GM19025 (cell line): ENCODE measurements around the gene CDPF1.
A peak's percentile ranks its signal among the peaks of the same experiment; 100 is the strongest.
"Not testable (repeated sequence)": the region's sequence is repeated elsewhere in the genome, so short reads cannot be mapped to it uniquely, and the experiment has no call there.

ENCODE experiments used
- ATAC-seq: cut with Tn5 transposase; IDR thresholded peaks from one replicate; pipeline ENCODE4 v1.9.1; 2021; ENCODE audit warnings: mild to moderate bottlenecking, low read depth, moderate library complexity; ENCODE audit not compliant: unreplicated experiment

CDPF1 gene

GRCh38 chr22:46286006-46286405 is 35.9 kb upstream of the CDPF1 start:
- no peak for ATAC-seq

- no peak for ATAC-seq
Measured at GRCh38 chr22:46281866-46282678, 32.0 kb upstream of the CDPF1 start.

DNA sequence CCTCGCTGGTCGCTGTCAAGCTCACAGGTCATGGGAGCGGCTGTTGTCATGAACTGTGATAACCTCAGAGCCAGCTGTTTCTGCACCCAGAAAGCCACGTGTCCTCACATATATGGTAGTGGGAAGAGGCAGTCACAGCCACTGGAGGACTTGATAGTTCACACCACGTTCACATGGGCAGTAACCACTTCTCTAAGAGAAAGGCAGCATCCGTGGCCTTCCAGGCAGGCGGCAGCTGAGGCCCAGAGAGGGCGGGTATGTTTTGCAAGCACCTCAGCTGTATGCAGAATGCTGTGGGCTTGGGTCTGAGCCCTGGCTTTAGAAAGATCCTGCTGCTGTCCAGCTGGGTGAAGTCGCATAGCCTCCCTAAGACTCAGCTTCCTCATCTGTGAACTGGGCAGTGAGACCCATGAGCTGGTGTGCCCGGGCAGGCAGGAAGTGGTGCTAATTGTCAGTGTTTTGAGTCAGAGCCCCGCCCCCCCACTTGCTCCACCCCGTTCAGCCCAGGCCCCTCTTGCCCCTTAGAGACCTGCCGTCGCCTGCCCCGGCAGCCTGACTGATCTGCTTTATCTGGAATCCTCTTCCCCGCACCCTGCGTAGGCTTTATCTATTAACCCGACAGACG is 31.0 kb upstream of the CDPF1 start:
- ATAC-seq, result no peak

DNA sequence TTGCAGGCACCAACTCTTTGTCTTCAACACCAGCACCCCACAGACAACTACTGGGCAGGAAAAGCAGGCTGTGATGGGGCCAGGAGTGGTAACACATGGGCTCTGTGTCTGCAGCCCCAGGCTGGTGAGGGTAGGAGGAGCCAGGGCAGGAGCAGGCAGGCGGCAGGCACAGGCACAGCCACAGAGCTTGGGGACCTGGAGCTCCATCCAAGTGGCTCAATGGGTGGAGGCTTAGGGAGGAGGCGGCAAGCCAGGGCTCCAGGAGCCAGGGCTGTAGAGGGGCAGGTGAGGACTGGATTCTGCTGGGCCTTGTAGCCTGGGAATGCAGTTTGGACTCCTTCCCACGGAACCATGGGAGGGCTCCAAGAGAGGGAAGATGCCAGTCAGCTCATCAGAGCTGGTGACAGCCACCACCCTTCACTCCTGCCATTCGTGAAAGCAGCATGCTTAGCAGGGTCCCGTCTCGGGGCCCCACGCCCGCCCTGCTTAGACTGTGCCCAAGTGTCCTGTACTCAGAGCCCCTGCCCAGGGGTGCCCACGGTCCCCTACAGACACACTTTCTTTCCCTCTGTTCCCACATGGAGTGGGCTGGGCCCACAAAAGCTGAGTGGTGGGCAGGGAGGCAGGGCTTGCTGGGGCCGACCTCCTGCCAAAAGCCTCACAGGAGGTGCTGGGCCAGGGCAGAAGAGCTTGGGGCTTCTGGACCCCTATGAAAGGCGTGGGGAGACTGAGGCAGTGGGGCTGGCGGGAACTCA is 30.1 kb upstream of the CDPF1 start:
- ATAC-seq, result no peak

DNA sequence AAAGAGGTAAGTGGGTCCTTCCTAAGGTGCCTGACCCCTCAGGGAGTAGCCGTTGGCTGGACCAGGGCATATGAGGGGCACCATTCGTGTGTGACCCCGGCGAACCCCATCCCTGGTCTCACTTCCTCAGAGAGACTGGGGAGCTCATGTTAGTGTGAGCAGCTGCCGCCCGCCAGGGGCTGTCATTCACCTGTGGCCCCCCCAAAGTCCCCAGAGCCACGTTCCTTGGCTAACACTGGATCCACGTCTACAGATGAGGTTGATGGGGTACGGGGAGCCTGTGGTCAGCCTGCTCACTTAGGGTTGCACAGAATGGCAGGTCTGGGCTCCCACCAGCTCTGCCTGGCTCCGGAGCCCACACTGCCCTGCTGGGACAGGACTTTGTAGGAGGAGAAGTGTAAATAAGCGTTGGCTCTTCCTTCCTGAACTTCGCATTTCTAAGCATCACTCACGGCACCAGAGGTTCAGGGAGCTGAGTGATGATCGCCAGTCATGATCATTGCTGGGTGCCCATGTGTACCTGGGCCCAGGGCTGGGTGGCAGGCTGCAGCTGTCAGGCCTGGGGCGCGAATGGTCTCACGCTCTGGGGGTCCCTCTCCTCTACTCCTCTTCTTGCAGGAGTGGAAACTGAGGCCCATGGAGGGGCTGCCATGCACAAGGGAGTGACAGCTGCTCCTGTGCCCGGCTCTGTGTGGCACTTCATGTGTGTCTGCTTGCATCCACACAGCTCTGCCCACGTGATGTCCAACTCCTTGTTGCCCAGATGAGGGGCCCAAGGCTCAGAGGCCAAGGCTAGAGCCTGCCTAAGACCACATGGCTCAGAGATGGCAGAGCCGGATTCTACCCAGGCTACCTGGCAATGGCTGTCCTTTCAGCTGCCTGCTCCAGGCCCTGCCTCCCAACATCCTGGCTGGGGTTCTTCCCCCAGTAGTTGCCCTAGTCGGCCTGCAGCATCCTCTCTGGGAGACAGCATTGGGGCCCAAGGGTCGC is 28.9 kb upstream of the CDPF1 start:
- no peak for ATAC-seq

- ATAC-seq, result no peak
Measured at GRCh38 chr22:46276563-46276962, 26.5 kb upstream of the CDPF1 start.

DNA sequence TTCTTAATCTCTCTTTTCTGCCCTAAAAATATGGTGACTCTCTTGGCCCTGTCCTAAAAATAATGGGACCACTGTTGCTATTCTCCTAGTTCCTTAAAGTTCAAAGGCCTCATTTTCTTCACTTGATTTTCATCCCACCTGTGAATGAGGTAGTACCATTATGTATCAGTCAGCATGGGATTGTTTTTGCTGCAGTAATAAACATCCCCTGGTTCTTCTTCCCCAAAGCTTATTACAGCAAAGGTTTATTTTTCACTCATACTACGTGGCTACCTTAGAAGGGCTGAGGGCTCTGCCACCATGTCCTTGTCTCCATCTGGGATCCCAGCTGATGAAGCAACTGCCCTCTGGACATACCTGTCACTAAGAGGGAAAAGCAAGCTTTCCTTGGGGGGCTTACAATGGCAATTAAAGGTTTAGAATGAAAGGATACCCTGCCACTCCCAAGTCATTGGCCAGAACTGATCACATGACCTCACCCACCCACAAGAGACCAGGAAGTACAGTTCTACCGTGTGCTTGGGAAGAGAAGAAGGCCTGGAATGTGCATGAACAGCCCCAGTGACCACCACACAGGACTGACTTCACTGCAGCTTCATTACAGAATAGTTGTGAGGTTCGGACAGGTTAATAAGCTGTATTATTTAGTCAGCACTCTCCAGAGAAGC is 25.5 kb upstream of the CDPF1 start:
- ATAC-seq, result no peak

- ATAC-seq, result no peak
Measured at GRCh38 chr22:46274381-46274780, 24.3 kb upstream of the CDPF1 start.

- no peak for ATAC-seq
Measured at GRCh38 chr22:46273432-46274148, 23.5 kb upstream of the CDPF1 start.

DNA sequence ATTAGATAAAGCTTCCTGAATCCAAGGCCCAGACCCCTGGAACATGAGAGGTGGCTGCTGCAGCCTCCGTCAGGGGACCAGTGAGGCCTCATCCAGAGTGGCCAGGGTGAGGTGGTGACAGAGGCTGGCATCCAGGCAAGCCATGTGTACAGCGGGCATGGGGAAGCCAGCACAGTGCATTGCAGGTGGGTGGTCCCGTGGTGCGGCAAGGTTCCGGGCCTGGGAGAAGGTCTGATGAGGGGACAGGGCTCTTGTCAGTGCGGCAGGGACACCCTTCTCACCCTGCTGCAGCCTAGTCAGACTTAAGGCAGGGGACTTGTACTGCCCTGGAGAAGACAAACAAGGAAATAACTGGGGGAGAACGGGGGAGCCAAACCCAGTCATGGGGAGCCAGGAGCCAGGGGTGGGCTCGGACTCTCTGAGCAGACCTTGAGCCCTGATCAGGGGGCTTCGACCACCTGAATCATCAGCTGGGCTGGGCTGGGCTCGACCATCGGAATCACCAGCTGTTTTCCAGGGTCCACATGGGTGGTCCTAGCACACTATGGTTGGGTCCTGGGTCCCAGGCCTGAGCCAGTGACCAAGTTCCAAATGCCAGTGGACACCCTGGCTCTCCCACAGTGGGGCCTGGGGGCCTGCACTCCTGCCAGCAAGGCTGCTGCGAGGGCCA is 22.8 kb upstream of the CDPF1 start:
- no peak for ATAC-seq

DNA sequence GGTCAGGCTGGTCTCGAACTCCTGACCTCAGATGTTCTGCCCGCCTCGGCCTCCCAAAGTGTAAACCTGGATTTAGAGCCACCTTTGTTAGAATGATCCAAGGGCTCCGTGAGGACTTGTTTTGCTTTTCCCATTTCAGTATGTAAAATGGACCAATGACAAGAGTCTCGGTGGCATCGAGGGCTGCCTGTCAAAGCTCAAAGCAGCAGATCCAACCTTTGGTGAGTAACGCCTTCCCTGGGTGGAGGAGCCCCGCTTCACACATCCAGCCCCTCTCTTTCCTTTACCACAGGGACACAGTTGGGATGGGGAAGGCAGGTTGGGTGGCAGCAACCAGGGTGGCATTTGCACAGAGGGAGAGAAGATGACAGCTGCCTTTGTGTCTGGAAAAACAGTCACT is 22.1 kb upstream of the CDPF1 start:
- no peak for ATAC-seq

GRCh38 chr22:46269564-46269963 is 19.5 kb upstream of the CDPF1 start:
- no peak for ATAC-seq

DNA sequence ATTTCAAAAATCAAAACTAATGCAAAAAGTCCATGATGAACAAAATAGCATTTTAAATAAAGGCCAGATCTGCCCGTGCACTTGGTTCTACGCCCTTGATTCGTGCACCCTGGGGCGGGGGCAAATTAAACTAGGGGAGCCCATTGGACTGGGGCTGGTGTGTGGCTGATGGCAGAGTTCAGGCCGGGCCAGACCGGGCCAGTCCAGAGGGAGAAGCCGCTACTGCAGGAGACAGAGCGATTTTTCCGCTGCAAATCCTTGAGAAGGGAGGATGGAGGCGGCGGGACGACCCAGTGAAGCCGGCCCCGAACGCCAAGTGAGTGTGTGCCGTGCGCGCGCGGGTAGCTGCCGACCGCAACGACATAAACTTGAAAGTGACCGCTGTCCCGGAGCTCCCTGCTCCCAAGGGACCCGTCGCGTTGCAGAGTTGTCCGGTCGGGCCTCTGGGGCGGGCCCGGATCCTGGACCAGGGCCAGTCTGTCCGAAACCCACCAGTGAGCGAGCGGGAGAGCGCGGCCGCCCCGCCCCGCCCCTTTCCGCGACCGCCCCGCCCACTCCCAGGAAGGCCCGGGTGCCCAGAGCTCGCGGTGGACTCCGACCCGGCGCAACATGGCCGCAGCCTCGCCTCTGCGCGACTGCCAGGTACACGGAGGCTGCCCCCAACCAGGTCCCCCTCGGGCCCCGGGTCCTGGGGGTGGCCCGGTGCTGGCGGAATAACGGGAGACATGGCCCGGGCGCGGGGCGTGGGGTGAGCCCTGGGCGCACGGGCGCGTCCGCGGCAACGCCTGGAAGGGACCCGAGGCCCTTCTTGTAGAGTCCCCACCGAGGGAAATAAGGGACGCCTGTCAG is 17.6 kb upstream of the CDPF1 start, which contains the start of gene TTC38:
Gene TTC38, plus strand, starts transcription at position 578 of the 849 bp plus-strand sequence. Its CDS starts 32 bp downstream, at position 610.
- peak; percentile 85 for ATAC-seq

DNA sequence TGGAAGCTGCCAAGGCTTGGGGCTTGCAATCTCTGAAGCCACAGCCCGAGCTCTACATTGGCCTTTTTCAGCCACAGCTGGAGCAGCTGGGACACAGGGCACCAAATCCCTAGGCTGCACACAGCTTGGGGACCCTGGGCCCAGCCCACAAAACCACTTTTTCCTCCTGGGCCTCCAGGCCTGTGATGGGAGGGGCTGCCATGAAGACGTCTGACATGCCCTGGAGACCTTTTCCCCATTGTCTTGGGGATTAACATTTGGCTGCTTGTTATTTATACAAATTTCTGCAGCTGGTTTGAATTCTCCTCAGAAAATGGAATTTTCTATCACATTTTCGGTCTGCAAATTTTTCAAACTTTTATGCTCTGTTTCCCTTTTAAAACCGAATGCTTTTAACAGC is 15.5 kb upstream of the CDPF1 start:
- ATAC-seq, result not testable (repeated sequence)

- not testable (repeated sequence) for ATAC-seq
Measured at GRCh38 chr22:46264520-46264919, 14.4 kb upstream of the CDPF1 start.

DNA sequence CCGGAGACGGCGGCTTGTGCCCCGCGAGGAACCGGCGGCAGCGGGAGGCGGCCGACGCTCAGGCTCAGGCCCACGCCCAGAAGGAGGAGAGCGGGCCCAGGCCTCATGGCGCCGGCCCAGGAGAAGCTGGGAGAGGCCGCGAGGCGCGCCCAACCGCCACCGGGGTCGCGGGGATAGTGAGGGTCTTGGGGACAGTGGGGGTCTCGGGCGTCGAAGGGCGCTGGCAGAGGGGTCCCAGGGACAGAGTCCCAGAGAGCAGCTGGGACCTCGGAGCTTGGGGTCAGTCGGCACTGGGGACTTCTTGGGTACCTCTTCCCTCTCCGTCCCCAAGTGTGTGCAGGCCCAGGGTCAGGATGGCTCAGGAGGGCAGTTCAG is 13.1 kb upstream of the CDPF1 start, which contains the start of gene PKDREJ:
Gene PKDREJ, minus strand, starts transcription at position 128 of the 375 bp plus-strand sequence. Its CDS starts 21 bp downstream, at position 107.
- no peak for ATAC-seq

DNA sequence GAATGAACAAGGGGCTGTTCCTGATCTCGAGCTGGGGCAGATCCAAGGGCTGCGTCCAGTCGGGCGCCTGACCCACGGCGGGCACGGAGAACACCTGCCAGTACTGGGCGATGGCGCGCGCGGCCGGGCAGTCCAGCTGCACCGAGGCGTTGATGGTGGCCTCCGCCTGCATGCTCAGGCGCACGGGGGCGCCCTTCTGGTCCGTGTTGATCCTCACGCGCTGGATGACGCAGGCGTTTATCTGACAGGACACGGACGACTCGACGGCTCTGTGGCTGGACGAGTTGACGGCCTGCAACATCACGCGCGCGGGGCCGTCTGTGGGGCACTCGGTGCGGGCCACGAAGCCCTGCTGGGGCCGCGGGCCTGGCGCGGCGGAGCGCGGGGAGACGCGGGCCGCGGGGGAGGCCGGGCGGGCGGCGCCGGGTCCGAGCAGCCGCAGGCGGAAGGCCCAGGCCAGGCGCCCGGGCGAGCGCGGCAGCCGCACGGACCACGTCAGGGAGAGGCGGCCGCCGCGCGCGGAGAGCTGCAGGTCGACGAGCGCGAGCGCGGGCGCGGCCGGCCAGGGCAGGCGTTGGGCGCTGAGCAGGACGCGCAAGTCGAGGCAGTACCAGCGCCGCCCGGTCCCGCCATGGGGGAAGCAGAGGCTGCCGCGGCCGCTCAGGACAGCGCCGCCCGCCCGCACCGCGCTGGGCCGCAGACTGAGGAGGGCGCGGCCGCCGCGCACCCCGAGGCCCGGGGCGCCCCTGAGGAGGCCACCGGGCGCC is 12.5 kb upstream of the CDPF1 start:
- no peak for ATAC-seq
